Endometrium (tissue), 2 donors: ENCODE results near the gene BEAN1.

Experiments
- FAIRE-seq: peaks from 2 replicates; lab custom pipeline; 2012; peaks lifted over from hg19 to GRCh38; lab: Jason Lieb, UNC
- donor health status: control.
- donor health status: control.

BEAN1 gene, protein sequence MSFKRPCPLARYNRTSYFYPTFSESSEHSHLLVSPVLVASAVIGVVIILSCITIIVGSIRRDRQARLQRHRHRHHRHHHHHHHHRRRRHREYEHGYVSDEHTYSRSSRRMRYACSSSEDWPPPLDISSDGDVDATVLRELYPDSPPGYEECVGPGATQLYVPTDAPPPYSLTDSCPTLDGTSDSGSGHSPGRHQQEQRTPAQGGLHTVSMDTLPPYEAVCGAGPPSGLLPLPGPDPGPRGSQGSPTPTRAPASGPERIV

DNA sequence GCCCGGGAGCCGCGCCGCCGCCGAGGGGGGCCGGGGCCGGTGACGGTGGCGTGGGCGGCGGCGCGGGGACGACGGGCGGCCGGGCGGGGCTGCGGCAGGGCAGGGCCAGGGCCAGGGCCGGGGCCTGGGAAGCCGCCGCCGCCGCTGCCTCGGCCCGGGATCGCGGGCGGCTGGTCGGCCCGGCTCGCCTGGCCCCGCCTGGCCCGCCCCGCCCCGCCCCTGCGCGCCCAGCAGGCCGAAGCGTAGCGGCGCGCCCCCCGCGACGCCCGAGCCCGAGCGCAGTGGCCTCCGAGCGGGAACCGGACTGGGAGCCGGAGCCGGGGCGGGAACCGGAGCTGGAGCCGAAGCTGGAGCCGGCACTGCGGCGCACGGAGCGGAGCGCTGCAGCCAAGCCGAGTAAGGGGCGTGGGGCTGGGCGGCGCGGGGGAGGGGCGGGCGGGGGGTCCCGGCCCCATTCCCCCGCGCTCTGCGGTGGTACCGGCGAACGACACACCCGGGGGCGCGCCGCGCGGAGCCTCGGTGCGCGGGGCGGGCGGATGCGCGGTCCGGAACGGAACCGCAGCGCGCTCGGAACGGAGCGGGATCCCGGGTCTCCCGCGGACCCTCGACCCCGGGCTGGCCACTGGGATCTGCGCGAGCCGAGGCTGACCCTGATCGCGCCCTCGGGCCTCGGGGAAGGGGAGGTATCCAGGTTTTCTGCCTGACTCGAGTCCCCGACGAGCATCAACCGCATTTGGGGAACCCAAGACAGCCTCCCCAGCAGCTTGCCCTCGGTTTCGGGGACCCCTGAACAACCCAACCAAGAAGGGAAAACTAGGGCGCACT is at the start of gene BEAN1:
Gene BEAN1 (plus strand): TSS at position 260 of the 825 bp plus-strand sequence. CDS start 10,382 bp downstream, outside the sequence.
- no peak for FAIRE-seq

DNA sequence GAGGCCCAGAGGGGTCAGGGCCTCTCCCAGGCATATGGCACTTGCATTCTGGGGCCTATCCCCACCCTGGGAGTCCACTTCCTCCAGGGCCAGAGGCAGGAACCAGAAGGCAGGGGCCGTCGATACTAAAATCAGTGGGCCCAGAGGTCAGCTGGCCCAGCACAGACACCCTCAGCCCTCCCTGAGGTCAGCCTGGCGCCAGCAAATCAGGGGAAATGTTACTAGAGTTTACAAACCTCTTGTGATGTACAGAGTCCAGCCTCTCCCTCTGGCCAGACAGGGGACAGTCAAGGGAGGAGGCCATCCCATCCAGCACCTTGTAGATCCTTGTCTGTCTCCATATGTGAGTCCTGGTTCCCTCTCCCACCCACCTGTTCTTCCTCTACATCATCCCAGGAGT is 49.8 kb upstream of the BEAN1 start:
- no peak for FAIRE-seq

DNA sequence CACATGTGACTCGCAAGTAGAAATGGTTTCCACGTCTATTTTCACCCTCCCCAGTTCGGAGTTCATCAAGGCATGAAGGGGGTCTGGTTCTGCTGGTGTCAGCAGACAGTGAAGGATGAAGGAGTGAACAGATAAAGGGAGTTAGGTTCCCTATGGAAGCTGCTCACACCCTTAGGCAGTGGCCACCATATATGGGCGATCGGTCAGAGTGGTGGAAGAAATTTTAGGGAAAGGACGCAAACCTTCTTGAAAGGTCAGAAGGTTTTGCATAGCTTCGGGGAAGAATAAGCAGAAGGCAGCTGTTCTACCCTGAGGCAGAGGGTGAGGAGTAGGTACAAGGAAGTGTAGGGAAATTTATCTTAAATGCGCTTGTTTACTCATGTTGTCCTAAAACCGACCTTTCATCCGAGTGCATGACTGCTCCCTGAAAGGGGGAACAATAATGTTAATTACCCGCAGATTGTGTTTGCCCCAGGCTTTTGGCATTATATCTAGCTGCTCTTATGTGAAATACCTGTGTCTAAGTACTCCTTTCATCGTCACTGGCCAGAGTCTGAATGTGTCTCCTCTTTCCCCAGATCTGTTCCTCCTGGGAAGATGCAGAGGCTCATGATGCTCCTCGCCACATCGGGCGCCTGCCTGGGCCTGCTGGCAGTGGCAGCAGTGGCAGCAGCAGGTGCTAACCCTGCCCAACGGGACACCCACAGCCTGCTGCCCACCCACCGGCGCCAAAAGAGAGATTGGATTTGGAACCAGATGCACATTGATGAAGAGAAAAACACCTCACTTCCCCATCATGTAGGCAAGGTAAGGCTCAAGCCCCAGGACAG is 48.1 kb upstream of the BEAN1 start:
- no peak for FAIRE-seq

DNA sequence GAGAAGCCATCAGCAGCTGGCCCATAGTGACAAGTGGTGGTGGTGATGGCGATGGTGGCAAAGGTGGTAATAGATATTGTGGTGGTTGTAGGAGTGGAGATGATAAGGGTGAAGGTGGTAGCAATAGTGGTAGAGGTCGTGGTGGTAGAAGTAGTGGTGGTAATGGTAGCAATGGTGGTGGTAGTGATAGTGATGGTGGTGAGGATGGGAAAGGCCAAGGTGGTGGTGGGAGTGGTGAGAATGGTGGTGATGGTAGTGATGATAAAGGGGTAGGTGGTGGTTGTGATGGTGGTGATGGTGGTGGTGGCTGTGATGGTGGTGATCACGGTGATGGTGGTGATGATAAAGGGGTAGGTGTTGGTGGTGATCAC is 47.5 kb upstream of the BEAN1 start:
- FAIRE-seq: no peak

DNA sequence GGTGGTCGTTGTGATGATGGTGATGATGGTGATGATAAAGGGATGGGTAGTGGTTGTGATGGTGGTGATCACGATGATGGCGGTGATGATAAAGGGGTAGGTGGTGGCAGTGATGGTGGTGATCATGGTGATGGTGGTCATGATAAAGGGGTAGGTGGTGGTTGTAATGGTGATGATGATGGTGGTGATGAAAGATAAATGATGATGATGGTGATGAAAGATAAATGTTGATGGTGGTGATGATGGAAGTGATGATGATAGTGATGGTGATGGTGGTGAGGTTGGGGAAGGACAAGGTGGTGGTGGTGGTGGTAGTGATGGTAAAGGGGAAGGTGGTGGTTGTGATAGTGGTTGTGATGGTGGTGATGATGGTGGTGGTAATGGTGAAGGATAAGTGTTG is 46.7 kb upstream of the BEAN1 start:
- no peak for FAIRE-seq

DNA sequence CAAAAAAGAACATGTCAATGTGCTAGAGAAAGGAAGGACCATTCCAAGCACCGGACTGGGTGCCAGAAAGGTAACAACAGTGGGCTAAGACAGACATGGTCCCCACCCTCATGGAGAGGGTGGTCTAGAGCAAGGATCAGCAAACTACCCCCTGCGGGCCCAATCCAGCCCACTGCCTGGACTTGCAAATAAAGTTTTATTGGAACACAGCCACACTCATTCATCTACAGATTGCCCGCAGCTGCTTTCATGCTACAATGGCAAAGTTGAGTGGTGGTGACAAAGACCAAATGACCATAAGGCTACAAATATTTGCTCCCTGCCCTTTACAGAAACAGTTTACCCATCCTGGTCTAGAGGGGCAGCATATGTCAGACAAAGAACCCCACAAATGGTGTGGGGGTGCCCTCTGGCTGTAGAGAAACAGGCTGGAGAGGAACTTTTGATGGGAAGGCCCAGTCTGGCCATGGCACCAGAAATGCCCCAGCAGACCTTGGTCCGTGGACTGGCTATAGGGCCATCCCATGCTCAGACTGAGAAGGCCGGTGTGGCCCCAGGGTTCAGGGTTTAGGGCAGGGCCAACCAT is 45.4 kb upstream of the BEAN1 start:
- no peak for FAIRE-seq

DNA sequence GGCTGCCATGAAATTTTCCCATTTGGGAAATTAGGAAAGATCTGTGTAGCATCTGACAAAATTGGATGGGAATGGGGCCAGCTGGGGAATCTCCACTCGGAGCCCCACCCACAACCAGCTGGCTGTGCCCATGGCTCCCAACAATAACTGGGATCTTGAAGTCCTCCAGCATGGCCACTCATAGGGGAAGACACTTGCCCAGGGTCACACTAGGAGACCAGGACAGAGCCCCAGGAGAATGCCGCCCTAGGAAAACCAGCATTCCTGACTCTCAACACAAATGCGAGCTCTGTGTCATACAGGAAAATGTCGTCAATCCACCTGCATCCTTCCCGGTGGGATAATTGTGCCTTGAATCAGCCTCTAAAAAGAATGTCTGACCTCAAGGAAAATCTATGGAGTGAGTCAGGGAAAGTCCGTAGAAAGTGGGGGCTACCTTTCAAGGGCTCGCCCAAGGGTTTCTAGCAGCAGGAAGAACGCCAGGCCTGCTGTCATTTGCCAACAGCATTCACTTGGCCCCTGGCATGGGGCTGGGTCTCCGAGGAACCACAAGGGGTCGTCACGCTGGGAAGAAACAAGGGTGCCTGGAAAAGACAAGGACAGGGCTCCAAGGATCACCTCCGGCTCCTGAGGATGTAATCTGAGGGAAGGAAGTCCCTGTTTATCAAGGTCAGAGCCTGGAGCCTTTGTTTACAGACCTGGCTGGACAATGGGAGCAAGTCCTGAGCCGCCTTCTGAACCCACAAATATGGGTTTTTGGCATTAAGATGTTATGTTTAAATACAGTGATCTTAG is 44.7 kb upstream of the BEAN1 start:
- FAIRE-seq: no peak

DNA sequence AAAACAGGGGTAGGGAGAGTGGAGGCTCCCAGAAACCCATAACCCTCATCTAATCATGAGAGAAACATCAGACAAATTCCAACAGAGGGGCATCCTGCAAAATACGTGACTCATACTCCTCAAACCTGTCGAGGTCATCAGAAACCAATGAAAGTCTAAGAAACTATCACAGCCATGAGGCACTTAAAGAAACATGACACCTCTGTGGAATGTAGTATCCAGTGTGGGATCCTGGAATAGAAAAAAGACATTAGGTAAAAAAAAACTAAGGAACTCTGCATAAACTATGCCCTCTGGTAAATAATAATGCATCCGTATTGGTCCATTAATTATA is 44.2 kb upstream of the BEAN1 start:
- FAIRE-seq: no peak

DNA sequence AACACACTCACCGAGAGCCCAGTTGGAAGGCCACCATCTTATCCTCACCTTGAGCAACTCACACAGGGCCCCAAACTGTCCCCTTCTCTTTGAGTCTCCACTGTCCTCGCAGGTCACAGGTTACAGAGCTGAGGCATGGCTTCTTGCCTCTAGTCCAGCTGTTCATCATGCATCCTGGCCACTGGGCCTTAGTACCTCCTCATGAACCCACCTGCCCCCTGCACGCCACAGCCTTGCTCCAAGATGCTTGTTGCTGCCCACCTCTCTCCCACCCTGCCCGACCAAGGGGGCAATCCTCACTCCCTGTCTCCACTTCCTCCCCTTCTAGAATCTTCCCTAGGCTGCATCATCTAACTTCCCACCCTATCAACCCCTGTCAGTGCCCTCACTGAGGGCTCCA is 43.5 kb upstream of the BEAN1 start:
- FAIRE-seq: no peak

DNA sequence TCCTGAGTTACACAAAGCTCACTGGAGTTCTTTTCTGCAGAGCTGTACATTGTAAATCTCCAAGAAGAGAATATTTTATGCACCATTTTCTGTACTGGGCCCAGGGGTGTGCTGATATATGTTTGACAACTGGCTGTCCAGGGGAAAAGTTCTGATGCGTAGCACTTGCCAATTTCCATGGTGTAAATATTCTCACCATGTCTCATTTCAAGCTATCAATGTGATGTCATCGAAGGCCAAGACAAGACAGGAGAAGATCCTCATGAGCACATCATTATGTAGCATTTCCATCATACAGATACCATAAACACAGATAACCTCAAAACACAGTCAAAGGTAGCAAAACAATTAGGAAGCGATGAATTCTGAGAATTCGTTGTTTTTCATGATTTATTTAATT is 41.7 kb upstream of the BEAN1 start:
- no peak for FAIRE-seq

DNA sequence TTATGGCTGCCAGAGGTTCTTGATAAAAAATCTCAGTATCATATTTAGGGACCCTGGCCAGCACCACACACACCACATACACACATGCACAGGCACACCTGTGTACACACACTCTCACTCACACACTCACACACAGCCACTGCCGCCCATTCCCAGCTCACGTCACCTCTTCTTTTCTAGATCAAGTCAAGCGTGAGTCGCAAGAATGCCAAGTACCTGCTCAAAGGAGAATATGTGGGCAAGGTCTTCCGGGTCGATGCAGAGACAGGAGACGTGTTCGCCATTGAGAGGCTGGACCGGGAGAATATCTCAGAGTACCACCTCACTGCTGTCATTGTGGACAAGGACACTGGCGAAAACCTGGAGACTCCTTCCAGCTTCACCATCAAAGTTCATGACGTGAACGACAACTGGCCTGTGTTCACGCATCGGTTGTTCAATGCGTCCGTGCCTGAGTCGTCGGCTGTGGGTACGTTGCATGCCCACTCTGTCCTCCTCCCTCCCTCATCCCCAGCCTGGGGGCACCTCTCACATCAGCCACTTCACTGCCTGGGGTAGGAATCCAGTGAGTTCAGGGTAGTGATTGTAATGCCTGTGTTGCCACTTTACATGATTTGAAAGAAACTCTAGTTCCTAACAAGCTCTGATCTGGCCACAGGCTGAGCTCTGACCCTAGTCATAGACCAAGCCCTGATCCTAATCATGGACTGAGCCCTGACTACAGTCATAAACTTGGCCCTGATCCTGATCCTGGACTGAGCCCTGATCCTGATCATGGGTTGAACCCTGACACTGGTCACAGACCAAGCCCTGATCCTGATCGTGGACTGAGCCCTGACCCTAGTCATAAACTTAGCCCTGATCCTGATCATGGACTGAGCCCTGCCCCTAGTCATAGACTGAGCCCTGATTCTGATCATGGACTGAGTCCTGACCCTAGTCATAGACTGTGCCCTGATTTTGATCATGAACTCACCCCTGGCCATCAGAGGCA is 40.2 kb upstream of the BEAN1 start:
- FAIRE-seq: no peak

DNA sequence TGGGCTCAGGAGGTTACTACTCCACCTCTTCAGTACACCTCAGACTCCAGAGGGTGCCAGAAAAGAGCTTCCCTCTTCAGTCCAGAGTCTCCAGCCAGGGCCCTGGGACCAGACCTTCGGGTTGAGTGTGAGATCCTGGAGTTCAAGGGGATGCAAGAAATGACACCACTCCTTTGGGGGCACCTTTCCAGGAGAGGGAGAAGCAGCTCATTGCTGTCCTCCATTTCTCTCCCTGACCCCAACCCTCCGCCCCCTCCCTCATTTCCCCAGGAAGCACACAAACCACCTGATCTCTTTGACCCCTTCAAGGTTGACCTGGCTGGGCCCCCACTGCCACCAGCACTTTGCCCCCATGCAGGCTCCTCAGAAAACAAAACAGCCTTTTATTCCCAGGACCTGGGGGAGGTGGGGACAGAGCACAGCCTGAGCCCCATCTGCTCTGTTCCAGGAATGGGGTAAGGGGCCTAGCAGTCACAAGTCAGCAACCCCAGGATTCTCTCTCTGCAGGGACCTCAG is 39.2 kb upstream of the BEAN1 start:
- FAIRE-seq: no peak

DNA sequence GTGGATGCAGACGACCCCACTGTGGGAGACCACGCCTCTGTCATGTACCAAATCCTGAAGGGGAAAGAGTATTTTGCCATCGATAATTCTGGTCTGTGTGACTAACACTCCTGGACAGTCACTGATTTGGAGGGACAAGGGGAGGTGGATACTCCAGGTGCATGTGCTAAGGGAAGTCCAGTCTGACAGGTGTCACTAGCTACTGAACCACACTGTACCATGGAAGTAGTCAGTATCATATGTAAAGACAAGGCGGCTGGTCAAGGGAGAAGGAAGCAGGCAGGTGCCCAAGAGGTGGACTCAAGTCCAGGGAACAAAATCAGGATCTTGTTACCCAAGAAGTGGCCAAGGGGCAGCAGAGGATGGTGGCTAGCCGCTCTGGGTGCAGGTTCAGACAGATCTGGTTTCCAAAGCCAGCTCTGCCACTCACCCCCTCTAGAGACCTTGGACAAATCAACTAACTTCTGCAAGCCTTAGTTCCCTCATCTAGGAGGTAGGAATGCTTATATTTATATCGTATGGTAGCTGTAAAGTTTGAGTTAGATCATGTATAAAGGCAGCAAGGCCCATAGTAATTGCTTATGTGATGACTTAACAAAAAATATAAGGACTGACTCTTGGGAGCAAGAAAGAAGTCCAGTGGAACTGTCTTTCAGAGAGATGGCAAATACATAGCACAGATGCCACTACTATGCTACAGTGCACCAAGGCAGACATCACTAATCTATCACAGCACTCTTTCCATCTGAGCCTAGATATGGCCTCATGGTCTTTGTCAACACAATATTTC is 38.5 kb upstream of the BEAN1 start:
- no peak for FAIRE-seq

DNA sequence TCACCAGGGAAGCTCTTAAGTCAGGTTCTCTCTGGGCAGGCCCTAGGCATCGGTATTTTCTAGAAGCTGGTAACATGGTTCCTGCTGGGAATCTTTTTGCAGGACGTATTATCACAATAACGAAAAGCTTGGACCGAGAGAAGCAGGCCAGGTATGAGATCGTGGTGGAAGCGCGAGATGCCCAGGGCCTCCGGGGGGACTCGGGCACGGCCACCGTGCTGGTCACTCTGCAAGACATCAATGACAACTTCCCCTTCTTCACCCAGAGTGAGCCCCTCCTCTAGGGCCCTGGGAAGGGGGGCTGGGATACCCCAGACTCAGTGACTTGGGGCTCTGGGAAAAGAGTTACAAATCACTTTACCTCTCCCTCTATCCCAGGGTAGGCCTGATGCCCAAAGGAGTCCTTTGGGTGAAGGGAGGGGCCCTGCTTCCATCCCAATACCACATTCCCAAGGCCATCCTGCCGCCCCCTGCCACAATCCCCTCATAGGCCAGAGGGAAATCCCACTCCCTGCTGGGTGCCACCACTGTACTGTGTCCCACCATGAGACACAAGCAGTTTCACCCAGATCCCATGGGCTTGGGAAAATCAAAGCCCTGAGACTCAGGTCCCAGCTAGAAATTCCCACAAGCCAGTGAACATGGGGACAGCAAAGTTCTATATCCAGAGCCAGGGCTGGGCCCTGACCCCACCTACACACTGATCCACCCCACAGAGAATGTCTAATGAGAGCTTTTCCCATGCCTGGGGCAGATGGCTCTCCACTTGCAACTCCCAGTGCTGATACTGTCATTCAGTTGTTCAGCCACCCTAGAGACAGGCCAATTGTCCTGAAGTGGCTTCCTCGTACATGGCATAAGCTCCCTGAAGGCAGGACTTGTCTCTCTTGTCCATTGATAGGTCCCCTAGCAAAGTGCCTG is 37.6 kb upstream of the BEAN1 start:
- no peak for FAIRE-seq

DNA sequence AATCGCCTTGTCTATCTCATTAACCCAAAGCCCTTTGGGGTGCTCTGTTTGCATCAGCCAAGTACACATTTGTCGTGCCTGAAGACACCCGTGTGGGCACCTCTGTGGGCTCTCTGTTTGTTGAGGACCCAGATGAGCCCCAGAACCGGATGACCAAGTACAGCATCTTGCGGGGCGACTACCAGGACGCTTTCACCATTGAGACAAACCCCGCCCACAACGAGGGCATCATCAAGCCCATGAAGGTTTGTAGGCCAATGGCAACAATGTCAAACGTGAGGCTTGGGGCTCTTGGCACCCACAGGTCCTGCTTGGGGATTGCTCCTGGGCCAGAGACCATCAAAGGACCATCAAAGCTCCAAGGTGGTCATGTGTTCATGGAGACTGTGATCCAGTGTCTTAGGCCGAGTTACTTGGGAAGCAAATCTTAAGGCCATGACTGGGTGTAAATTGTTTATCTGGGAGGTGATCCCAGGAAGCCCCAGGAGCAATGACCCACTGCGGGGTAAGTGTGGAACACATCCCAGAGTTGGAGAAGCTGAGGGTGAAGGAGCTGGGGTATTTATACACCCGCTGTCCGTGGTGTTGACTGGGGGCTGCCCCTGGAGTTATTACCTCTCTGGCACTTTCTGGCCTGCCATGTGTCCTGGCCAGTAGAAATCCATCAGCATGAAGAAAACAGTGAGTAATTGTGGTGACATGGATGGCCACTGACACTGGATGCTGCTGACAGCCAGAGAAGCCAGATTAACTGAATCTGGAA is 36.6 kb upstream of the BEAN1 start:
- no peak for FAIRE-seq

DNA sequence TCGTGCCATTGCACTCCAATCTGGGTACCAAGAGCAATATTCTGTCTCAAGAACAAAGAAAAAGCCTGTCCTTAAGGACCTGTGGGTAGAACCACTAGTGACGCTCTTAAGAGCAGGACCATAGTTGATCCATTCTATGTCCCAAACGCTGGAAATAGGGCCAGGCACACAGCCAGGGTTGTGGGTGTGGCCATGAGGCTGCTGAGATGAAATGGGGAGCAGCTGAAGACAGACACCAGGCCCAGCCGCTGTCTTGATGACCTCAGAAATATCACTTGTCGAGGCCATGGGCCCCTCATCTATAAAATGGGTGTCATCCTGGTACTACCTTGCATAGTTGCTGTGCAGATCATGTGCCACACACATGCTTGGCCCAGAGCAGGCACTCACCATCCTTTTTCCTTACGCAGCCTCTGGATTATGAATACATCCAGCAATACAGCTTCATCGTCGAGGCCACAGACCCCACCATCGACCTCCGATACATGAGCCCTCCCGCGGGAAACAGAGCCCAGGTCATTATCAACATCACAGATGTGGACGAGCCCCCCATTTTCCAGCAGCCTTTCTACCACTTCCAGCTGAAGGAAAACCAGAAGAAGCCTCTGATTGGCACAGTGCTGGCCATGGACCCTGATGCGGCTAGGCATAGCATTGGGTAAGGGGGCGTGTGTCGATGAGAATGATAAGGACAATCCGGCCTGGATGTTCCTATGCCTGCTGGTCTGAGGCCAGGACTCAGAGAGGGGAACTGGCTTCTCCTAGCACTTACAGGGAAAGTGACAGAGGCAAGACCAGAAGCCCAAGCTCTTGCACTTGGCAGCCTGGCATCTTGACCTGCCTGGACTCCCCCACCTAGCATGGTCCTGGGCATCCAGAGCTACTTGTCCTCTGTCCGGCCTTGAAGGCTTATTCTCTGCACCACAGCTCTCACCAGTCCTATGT is 35.1 kb upstream of the BEAN1 start:
- no peak for FAIRE-seq
